Left ventricle myocardium superior (tissue), 1 donor: ENCODE data around the gene RAB12. TPM values are rescaled to one million over a fixed set of nuclear protein-coding genes. Genes with fewer than 3 reads are reported as not detected.
A peak's percentile ranks its signal among the peaks of the same experiment; 100 is the strongest.
"Not testable (repeated sequence)": the region's sequence is repeated elsewhere in the genome, so short reads cannot be mapped to it uniquely, and the experiment has no call there.

Source experiments
- ATAC-seq: fragments of 200-7000 bp; cut with Tn5 transposase; one replicate; pipeline ENCODE4 v1.9.1; 2020; ENCODE audit warnings: mild to moderate bottlenecking, moderate library complexity
- DNase-seq: peaks from one replicate; pipeline ENCODE4 v3.0.0-alpha.2; 2020
- intact Hi-C: fragments of 100-400 bp; cut with micrococcal nuclease; formaldehyde crosslinking; loops from one replicate; pipeline ENCODE4 v1.11.0; 2022
- total RNA-seq: library from RNA; stranded (reverse); fragmentation: NEBNext Ultra II Directional; extraction: Animal tissue kit (Norgen Biotek cat#: 25700); gene quantifications from one replicate; pipeline ENCODE4 v1.2.1, GENCODE V29; 2021
- donor health status: DM: no; HTN: yes; CAD: no; lungs with severe emphysema.

Gene RAB12
- total RNA-seq, 1 donor from 2014 or later: 127 TPM

DNA sequence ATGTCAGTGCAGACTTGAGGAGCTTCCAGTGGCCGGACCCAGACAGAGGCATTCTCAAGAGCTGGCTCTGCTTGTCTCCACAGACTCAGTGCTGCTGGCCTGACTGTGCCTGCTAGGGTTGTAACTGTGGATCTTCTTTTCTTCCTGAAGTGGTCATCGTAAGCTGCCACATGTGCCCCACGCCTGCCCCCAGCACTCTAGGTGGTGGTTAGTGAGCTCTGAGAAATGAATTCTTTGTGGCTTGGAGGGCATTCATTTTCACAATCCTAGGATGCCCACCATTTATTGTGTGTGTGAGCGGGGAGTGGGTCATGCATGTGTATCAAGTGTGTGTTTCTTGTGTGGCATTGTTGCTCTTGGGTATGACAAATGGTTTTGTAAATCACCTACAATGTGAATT is 23.1 kb downstream of the RAB12 start:
- DNase-seq (no peak), ATAC-seq (peak; percentile 25)
- intact Hi-C loops: no loop called here

- DNase-seq (no peak), ATAC-seq (no peak)
- intact Hi-C loops: no loop called here
These were observed 25.3 kb downstream of the RAB12 start for GRCh38 chr18:8634508-8634907.

- no peak for ATAC-seq
- intact Hi-C loops: no loop called here
- DNase-seq: no peak
These were observed 25.9 kb downstream of the RAB12 start for GRCh38 chr18:8635087-8635486.

DNA sequence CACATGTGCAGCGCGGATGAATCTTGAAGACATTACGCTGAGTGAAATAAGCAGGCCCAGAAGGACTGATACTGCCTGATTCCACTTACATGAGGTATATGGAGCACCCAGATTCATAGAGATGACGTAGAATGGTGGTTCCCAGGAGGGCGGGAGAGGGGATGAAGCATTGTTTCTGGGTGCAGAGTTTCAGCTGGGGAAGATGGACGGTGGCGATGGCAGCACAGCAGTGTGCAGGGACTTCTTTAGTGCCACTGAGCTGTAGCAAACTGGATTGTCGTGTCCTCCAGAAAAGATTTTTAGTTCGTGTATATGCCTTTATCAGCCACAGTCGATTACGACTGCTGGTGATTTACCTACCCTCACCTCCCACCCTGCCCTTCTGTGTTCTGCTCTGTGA is 30.5 kb downstream of the RAB12 start:
- ATAC-seq (no peak), DNase-seq (no peak)
- intact Hi-C loops: no loop called here

GRCh38 chr18:8643326-8643878 is 34.2 kb downstream of the RAB12 start:
- DNase-seq: no peak
- ATAC-seq: no peak
- intact Hi-C loops: no loop called here

GRCh38 chr18:8647359-8647758 is 38.1 kb downstream of the RAB12 start:
- DNase-seq, ATAC-seq, intact Hi-C loops: not testable (repeated sequence)

GRCh38 chr18:8651478-8652261 is 42.4 kb downstream of the RAB12 start:
- intact Hi-C loops, ATAC-seq, DNase-seq: not testable (repeated sequence)

DNA sequence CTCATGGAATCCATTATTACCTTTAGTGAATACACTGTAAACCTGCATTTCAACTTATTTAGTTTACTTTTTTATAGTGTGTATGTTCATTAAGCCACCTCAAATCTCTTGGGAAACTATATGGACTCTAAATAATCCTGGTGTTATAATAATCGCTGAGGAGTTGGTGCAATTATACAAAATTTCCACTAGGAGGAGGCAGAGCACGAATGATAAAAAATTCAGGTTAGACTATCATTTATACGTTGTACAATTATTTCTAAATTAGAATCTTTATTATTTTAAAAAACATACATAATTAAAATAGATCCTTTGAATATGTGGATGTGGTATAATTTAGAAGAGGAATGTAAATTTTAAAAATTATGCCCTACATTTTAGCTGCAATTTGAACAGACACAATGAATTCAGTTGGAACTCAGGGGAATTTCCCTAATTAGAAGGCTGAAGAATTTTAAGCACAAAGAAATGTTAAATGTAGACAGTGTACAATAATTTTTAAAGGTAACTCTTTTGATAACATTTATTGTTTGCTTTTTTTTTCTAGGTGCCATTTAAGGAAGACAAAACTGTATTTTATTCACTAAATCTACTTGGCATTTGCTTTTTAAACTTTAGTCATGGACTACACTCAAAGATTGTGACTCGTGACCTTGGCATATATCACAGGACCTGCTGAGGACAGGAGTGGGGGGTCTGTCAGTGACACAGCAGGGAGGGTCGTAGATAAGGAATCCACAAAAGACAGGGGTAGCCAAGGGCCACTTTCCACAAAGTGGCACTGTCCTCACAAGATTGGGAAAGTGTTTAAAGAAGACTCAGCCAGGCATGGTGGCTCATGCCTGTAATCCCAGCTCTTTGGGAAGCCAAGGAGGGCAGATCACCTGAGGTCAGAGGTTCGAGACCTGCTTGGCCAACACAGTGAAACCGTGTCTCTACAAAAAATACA is 45.5 kb downstream of the RAB12 start:
- ATAC-seq (no peak), DNase-seq (no peak)
- intact Hi-C loops: no loop called here

DNA sequence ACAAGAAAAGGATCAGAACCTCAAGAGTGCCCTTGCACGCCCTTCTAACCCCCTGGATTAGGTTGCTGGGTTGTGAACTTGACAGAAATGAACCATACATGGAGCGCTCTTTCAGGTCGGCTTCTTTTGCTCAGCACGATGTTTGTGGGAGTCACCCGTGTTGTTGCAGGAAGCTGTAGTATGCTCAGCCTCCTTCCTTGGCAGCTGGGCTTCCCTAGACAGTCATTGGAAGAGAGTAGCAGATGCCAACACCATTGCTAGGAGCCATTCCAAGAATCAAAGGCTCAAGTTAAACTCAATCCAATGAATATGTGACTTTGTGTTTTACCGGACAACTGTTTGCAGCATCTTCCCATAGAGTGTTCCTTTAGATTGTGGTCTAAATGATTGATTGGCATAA is 47.0 kb downstream of the RAB12 start:
- ATAC-seq: no peak
- DNase-seq: no peak
- intact Hi-C loops: no loop called here

DNA sequence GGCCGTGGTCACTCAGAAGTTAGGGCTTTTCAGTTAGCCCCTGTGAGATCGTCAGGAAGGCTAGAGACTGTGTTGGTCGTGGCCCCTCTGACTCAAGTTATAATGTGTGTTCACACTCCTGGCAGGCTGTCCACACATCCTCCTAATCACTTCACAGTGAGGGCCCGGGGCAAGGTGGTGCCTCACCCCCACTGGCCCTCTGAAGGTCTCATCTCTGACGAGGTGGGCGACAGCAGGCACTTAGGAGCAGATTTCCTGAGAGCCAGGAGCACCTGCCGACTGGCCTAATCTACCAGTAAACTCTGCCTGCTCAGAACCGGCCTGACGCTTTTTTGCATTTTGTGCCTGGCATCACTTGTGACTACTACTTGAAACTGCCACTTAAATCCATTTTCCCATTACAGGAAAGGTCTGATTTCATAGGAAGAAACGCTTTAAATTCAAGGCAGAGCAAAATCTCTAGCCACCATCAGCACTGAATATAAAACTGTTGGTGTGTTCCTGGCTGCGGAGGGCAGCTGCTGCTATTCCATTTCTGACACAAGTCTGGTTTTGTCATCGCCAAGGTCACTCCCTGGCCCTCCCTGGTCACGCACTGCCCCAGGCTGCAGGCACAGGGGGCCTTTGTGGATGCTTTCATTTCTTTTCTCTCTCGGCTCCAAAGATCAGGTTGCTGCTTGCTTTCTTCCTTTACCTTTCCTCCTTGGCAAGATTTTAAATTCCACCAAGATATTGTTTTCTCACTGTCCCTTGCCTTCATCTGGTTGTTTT is 48.0 kb downstream of the RAB12 start:
- intact Hi-C loops: no loop called here
- DNase-seq: no peak

DNA sequence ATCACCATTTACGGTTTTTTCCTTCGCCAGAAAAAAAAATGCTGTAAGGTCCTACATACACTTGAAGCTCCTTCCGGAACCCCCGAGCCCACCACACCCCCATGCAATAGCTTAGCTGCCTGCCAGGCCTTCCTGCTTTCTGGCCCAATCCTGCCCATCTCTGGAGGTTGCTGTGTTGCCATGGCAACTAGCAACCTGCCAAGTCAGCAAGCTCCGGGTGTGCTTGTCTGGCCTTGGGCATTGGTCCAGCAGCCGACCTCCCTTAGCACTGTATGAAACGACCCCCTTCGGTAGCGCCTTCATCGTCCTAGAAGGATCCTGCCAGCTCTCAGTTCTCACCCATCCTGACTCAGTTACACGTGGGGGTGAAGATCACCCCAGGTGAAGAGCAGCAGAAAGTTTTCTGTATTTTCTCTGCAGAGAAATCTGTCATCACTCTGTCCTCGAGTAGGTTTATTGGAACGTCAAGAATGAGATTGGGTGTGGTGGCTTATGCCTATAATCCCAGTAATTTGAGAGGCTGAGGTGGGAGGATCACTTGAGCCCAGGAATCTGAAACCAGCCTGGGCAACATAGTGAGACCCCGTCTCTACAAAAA is 48.7 kb downstream of the RAB12 start:
- intact Hi-C loops: no loop called here
- ATAC-seq: no peak

More for the DNA sequence above, 48.0 kb downstream of the RAB12 start:
- no peak for ATAC-seq

GRCh38 chr18:8658858-8659485 is 49.7 kb downstream of the RAB12 start:
- intact Hi-C loops: no loop called here
- DNase-seq: no peak
- ATAC-seq: no peak

More for the DNA sequence above, 48.7 kb downstream of the RAB12 start:
- no peak for DNase-seq

DNA sequence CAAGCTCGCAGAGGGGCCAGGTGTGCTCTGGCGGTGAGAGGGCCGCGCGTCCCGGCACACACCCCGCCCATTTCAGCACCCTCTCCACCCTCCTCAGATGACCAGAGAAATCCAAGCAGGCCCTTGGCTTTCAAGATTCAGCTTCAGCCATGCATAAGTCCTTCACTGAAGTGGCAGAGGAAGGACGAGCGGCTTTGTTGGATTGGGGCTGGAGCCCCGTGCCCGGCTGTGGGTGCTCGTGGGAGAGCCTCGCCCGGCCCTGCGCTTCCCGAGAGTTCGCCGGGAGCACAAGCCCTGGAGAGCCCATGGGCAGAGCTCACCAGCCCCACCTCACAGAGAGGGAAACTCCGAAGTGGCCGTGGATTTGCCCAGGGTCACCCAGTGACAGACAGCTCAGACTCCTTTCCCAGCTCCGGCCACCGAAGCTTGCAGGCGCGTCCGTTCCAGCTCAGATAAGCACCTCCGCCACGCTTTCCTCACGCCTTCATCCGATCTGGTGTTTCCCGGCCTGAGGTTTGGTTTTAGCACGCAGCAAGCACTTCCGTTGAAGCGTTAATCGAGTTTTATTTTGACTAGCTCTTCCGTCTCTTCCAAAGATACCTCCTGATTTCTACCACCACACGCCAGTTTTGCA is 50.5 kb downstream of the RAB12 start:
- intact Hi-C loops: no loop called here
- ATAC-seq: no peak
- no peak for DNase-seq

DNA sequence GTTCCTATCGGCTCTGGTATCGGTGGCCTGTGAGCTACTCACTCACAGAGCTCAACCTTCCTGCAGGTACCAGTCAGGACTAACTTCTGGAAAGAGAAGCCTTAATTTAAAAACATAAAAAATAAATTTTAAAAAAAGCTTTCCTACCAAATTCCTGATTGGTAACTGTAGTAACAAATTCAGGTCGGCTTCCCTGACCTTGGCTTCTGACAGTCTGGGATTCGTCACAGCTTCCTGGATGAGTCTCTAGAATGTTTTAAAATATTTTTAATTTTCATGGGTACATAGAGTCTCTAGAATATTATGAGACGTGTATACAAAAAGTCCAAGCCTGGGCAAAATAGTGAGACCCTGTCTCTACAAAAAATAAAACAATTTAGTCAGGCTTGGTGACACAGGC is 51.1 kb downstream of the RAB12 start:
- DNase-seq (no peak), ATAC-seq (no peak)
- intact Hi-C loops: no loop called here

GRCh38 chr18:8661754-8662559 is 52.7 kb downstream of the RAB12 start:
- intact Hi-C loops: no loop called here
- no peak for ATAC-seq
- no peak for DNase-seq

- ATAC-seq: no peak
- intact Hi-C loops: no loop called here
- no peak for DNase-seq
These were observed 53.5 kb downstream of the RAB12 start for GRCh38 chr18:8662560-8663255.

DNA sequence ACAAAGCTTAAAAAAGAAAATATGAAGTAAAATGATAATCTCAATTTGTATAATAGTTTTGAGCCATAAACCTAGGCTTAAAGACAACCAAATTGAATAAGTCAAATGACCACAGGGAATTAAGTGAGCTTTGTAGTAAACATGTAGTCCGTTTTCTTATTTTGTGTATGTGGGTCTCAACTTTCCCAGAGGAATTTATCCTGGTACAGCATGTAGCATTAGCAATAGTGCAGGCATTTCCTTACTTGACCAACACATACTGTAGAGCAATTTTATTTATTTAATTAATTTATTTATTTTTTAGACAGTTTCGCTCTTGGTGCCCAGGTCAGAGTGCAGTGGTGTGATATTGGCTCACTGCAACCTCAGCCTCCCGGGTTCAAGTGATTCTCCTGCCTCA is 58.6 kb downstream of the RAB12 start:
- intact Hi-C loops: no loop called here

More for the DNA sequence above, 58.6 kb downstream of the RAB12 start:
- no peak for DNase-seq
- ATAC-seq: no peak
